ENCODE measurements around the gene TICAM1. TPM values are rescaled to one million over a fixed set of nuclear protein-coding genes. Genes with fewer than 3 reads are reported as not detected.

TICAM1 gene
- polyA plus RNA-seq, 1 experiment, result 1.0 TPM

DNA sequence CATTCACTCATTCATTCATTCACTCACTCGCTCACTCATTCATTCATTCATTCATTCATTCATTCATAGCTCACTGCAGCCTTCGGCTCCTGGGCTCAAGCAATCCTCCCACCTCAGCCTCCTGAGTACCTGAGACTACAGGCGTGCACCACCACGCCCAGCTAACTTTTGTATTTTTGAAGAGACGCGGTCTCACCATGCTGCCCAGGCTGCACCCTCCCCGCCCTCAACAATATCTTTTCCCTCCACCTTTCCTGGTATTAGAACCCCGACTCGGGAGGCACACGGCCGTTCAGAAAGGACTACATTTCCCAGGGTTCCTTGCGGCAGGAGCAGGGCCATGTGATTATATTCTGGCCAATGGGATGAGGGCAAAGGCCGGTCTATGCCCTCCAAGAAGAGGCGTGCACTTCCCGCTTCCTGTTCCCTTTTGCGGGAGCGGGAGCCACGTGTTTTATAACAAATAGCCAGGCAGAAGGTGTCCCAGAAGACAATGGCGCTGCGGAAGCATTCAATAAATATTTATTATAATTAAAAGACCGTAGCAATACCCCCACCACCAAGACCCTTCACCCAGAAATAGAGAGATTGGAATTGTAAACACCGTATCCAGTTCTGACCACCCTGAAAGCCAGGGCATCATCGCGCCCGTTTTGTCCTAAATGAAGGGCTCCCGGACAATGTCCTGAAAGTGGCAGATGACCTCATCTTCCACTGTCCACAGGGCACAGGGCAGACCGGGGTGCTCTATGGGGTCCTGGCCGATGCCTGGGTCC lies 15.9 kb downstream of the TICAM1 start:
- ChIA-PET POLR2A (no interaction called here), CTCF (no interaction called here)
- no peaks in the 10 kb centered on the region for H3K27me3 ChIP-seq (ENCODE audit: control insufficient read depth, insufficient read depth, low read length)
- H3K27ac ChIP-seq (ENCODE audit: low read depth, low read length), result peak overlapping the region; percentile 21
- TF ChIP-seq, protein P1, sequence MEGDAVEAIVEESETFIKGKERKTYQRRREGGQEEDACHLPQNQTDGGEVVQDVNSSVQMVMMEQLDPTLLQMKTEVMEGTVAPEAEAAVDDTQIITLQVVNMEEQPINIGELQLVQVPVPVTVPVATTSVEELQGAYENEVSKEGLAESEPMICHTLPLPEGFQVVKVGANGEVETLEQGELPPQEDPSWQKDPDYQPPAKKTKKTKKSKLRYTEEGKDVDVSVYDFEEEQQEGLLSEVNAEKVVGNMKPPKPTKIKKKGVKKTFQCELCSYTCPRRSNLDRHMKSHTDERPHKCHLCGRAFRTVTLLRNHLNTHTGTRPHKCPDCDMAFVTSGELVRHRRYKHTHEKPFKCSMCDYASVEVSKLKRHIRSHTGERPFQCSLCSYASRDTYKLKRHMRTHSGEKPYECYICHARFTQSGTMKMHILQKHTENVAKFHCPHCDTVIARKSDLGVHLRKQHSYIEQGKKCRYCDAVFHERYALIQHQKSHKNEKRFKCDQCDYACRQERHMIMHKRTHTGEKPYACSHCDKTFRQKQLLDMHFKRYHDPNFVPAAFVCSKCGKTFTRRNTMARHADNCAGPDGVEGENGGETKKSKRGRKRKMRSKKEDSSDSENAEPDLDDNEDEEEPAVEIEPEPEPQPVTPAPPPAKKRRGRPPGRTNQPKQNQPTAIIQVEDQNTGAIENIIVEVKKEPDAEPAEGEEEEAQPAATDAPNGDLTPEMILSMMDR (IDR thresholded peaks at IDR 0.05; ENCODE audit: low read depth, low read length), result no peak
- peak; percentile 74 for DNase-seq (ENCODE audit: low read depth, low spot score)
- H3K4me3 ChIP-seq (ENCODE audit: low read depth, low read length), result no peak overlapping the region
- H3K9me3 ChIP-seq (ENCODE audit: control insufficient read depth, insufficient read depth, low read length), result peaks cover 22% of the 10 kb centered on the region; the same call in 1 of the 2 replicates

DNA sequence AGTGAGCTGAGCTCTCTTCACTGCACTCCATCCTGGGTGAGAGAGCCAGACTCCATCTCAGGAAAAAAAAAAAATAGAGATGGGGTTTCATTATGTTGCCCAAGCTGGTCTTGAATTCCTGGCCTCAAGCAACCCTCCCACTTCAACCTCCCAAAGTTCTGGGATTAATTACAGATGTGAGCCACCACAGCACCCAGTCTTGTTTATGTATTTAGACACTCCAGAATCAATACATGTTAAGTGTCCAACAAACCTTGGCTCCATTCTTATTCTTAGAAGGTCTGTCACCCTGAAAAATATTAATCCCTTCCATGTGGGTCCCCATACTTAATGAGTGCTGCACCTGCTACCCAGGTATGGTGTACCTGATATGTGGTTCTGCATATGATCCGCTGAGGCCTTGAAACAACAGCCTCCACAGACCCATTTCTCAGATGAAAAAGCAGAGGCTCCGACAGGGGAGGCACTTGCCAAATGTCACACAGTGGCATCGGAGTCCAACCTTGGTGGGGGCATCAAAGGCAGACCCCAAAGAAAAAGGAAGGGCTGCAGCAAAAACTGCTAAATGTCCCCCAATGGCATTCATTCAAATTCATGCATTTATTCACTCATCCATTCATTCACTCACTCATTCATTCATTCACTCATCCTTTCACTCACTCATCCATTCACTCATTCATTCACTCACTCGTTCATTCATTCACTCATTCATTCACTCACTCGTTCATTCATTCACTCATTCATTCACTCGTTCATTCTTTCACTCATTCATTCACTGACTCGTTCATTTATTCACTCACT lies 16.7 kb downstream of the TICAM1 start:
- Histone ChIP-seq H3K9me3 (ENCODE audit: control insufficient read depth, insufficient read depth, low read length) (peaks cover 22% of the 10 kb centered on the region; the same call in 1 of the 2 replicates), H3K4me3 (ENCODE audit: low read depth, low read length) (no peak overlapping the region), H3K27me3 (ENCODE audit: control insufficient read depth, insufficient read depth, low read length) (no peaks in the 10 kb centered on the region), H3K27ac (ENCODE audit: low read depth, low read length) (no peak overlapping the region)
- DNase-seq (ENCODE audit: low read depth, low spot score), result peak; percentile 45
- TF ChIP-seq, protein P1 (IDR thresholded peaks at IDR 0.05; ENCODE audit: low read depth, low read length), result no peak
- ChIA-PET POLR2A (no interaction called here), CTCF (no interaction called here)

DNA sequence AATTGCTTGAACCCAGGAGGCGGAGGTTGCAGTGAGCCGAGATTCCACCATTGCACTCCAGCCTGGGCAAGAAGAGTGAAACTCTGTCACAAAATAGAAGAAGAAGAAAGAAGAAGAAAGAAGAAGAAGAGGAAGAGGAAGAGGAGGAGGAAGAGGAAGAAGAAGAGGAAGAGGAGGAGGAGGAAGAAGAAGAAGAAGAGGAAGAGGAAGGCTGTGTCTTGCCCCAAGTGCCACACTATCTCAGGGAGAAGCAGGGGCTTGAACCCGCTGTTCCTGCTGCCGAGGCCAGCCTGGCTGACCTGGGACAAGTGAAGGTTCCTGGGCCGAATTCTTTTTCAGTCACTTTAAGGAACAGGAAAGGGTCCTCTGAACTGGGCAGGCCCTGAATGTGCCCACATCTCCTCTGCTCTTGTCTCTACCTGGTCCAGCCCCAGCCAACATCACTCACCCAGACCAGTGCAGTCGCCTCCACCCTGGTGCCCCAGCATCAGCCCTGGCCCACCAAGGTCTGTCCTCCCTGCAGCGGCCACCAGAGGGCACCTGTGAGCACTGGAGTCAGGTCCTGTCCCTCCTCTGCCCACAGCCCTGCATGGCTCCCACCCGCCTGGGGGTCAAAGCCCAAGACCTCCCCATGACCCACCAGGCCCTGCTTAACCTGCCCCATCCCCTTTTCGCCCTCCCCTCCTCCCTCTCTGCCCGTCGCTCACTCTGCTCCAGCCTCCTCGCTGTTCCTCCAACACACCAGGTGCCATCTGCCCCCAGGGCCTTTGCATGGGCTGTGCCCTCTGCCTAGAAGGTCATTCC lies 20.0 kb downstream of the TICAM1 start:
- TF ChIP-seq, protein P1 (IDR thresholded peaks at IDR 0.05; ENCODE audit: low read depth, low read length), result peak; percentile 82
- POLR2A ChIA-PET, result interaction anchor here (2.2 kb wide), 1 partner anchor 100 kb away, joined by 19 read pairs; no protein-coding TSS in a partner anchor
- DNase-seq (ENCODE audit: low read depth, low spot score), result no peak

DNA sequence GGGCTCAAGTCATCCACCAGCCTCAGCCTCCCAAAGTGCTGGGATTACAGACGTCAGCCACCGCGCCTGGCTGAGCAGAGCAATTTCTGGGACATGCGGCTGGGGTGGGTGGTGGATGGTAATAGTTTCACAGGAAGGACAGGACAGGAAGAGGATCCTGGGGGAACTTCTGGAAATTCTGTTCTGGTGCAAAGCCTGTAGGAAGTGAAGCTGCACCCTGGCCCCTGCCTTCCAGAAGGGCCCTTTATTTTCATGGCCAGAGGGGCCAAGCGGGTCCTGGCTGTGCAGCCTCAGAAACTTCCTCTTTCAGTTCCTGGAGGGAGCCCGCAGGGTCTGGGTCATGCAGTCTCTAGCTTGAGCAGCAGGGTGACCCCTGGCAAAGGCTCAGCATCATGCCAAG lies 24.3 kb downstream of the TICAM1 start:
- H3K4me3 ChIP-seq (ENCODE audit: low read depth, low read length), result no peak overlapping the region
- ChIA-PET POLR2A (no interaction called here), CTCF (interaction anchor here (1.1 to 7.5 kb wide), 4 partner anchors 45 to 119 kb away, joined by 3 to 109 read pairs (median 70); no protein-coding TSS in a partner anchor)
- no peak for DNase-seq (ENCODE audit: low read depth, low spot score)
- no peaks in the 10 kb centered on the region for H3K27me3 ChIP-seq (ENCODE audit: control insufficient read depth, insufficient read depth, low read length)
- no peak overlapping the region for H3K27ac ChIP-seq (ENCODE audit: low read depth, low read length)
- peaks cover 3% of the 10 kb centered on the region; the same call in 1 of the 2 replicates for H3K9me3 ChIP-seq (ENCODE audit: control insufficient read depth, insufficient read depth, low read length)
- TF ChIP-seq, protein P1 (IDR thresholded peaks at IDR 0.05; ENCODE audit: low read depth, low read length), result no peak

More for the DNA sequence above, 20.0 kb downstream of the TICAM1 start:
- Histone ChIP-seq H3K27me3 (ENCODE audit: control insufficient read depth, insufficient read depth, low read length) (no peaks in the 10 kb centered on the region), H3K9me3 (ENCODE audit: control insufficient read depth, insufficient read depth, low read length) (peaks cover 9% of the 10 kb centered on the region; the same call in 1 of the 2 replicates), H3K4me3 (ENCODE audit: low read depth, low read length) (no peak overlapping the region), H3K27ac (ENCODE audit: low read depth, low read length) (peak overlapping the region; percentile 61)
- CTCF ChIA-PET, result interaction anchor here (0.6 to 7.5 kb wide), 8 partner anchors 9 to 337 kb away, joined by 3 to 104 read pairs (median 10); no protein-coding TSS in a partner anchor
